ENCODE data around the gene YAP1.

YAP1 gene

DNA sequence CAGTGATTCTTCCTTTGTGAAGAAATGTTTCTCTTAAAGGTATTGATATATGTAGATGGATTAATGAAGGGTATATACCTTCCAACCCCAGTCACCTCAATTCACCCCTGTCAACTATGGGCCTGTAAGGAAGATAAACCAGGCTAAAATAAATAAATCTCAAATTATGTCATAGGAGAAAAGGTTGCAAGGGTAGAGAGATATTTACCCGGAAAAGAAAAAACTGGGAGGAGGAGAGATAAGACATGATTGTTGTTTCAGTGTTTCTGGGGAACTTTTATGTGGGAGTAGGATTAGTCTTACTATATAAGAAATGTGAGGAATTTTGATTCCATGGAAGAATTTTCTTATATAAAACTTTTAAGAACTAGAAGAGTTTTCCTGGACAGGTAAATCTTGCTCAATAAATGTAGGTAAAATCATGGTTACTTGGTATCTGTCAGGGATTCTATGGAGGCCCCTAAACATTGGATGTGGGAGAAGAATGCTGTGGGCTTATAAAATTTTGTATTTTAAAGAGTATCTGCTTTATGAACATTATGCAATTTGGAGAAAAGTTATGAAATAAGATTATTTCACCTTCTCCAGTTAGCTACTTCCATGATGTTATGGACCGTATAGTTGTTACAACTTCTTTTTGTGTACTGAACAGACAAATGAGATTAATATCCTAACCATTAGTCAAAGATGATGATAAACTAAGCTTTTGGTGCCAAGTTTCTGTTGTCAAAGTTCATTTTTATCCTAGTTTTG lies 6.4 kb downstream of the YAP1 start:
- DNase-seq (ENCODE audit: low read depth in 2 of 2): no peak

- DNase-seq (ENCODE audit: low read depth in 2 of 2): no peak
Observed at GRCh38 chr11:102117472-102118113, 7.3 kb downstream of the YAP1 start.

- no peak for DNase-seq (ENCODE audit: low read depth in 2 of 2)
Observed at GRCh38 chr11:102118937-102119336, 8.7 kb downstream of the YAP1 start.

- no peak for DNase-seq (ENCODE audit: low read depth in 2 of 2)
Observed at GRCh38 chr11:102119997-102120396, 9.8 kb downstream of the YAP1 start.

DNA sequence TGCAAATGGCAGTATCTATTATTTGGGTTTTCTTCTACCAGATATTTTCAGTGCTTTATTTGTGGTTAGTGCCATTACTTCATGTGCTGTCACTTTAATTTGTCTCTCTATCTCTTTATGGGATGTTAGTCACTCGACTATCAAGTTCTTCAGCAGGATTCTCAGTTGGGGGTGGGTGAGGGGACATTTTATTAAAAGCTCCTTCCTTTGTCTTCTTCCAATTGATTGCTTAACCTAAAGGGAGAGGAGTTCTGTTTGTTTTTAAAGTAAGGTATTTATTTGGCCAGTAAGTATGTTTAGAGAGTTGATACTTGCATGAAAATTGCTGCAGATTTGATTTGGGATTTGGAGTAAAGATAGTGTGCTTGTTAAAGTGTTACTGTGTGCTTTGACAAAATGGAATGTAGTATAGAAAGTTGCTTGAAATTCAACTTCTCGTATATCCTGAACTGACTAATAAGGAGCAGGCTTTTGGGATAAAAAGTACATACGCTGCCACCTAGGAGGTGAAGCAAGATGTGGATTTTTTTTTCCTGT lies 10.3 kb downstream of the YAP1 start:
- DNase-seq (ENCODE audit: low read depth in 2 of 2): no peak

- no peak for DNase-seq (ENCODE audit: low read depth in 2 of 2)
Observed at GRCh38 chr11:102121329-102121728, 11.1 kb downstream of the YAP1 start.

- DNase-seq (ENCODE audit: low read depth in 2 of 2): no peak
Observed at GRCh38 chr11:102134597-102134996, 24.4 kb downstream of the YAP1 start.

DNA sequence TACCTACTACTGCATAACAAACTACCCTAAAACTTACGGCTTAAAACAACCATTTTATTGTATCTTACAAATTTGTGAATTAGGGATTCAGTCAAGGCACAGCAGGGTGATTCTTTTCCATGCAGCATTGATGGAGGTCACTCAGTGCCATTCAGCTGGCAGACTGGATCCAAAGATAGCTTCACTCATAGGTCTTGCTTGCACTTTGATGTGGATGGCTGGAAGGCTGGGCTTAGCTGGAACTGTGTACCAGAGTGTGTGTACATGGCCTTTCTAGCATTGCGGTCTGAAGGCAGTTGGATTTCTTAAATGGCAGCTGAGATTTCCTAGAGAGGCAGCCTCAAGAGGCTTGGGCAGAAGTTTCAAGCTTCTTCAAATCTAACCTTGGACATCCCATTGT lies 25.0 kb downstream of the YAP1 start:
- DNase-seq (ENCODE audit: low read depth in 2 of 2): no peak

DNA sequence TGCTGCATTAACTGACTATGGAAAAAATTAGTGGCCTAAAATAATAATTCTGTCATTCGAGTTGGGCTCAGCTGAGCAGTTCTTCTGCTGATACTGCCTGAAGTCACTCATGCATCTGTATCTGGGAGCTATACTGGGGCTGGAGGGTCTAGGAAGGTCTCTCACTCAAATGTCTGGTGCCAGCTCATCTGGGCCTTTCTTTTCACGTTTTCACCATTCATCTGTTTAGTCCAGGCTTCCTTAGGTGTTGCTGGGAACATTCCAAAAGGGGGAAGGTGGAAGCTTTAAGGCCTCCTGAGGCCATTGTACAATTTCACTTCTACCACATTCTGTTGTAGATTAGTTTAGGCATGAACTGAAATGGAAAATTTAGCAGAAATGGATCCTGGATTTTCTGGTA lies 28.0 kb downstream of the YAP1 start:
- DNase-seq (ENCODE audit: low read depth in 2 of 2): no peak

- DNase-seq (ENCODE audit: low read depth in 2 of 2): no peak
Observed at GRCh38 chr11:102138670-102139069, 28.4 kb downstream of the YAP1 start.

DNA sequence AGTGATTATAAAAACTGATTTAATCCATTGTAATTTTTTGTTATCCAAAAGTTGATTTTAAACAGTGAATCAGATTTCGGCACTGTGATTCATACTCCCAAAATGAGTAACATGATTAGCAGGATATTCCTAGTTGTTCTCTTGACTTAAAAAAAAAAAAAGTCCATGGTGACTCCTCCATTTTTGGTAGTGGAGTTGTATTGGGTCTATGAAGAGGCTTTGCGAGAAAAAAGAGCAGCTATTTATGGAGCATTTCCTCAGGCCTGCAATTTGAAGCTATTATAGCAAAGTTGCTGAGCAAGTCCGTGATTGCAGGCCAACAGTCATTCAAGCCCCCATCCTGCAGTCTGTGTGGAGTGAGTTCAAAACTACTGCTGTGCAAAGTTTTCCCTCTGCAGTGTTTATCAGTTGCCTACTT lies 28.8 kb downstream of the YAP1 start:
- no peak for DNase-seq (ENCODE audit: low read depth in 2 of 2)

GRCh38 chr11:102142333-102142732 lies 32.1 kb downstream of the YAP1 start:
- DNase-seq (ENCODE audit: low read depth in 2 of 2): no peak

- DNase-seq (ENCODE audit: low read depth in 2 of 2): no peak
Observed at GRCh38 chr11:102143867-102144266, 33.6 kb downstream of the YAP1 start.

DNA sequence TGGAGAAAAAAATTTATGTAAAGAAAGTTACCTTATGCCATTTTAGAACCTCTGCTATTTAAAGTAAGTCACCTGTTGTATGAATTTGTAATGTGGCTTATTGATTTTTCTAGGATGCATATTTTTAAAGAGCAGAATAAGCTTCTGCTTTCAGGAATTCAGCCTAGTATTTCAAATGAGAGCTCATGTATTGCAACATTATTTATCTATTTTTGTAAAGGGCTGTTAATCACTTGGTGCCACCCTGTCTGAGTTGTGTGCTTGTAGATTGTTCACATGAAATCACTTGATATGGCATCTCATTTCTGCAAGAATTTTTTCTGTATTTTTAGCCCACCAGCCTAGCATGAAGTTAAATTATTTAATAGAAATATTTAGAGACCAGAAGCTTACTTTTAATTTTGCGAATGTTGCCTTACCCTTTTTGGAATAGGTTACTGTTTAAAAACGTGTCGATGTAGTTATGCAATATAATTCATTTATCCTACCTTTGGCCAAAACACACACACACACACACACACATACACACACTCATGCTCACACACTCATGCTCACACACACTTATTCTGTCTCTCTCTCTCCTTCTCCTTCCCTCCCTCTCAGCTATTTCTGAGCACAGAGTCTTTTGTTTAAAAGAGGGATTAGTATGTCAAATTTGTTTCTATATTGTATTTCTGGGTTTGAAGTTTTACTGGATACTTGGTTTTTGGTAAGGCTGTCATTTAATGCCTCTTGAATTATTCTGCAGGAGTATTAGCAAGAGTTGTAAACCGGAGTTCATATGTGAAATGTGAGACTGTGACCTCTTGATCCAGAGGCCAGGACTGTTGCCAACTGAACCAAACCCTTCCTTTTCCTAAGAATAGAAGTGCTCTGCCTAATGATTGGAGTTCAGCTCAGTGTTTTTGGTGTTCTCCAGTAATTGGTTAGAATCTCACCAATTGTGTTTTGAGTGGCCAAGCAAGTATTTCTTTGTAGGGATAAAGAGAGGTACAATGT lies 34.4 kb downstream of the YAP1 start:
- no peak for DNase-seq (ENCODE audit: low read depth in 2 of 2)

DNA sequence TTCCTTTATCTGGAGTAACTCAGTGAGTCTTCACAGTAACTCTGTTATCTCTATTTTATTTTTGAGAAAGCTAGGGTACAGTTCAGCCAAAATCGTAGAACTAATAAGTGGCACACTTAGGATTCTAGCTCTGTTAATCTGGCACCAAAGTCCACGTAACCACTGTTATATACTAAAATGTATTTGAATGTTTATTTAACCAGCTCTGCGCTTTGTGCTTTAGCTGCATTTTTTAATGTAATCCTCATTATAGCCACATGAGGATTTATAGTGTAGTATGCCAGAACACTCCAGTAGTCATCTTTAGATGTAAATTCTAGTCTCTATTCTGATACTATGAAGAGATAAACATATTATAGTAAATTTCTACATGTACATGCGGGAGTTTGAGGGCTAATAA lies 36.8 kb downstream of the YAP1 start:
- DNase-seq (ENCODE audit: low read depth in 2 of 2): no peak

GRCh38 chr11:102147632-102148031 lies 37.4 kb downstream of the YAP1 start:
- DNase-seq (ENCODE audit: low read depth in 2 of 2): no peak

- DNase-seq (ENCODE audit: low read depth in 2 of 2): no peak
Observed at GRCh38 chr11:102148059-102148458, 37.8 kb downstream of the YAP1 start.

DNA sequence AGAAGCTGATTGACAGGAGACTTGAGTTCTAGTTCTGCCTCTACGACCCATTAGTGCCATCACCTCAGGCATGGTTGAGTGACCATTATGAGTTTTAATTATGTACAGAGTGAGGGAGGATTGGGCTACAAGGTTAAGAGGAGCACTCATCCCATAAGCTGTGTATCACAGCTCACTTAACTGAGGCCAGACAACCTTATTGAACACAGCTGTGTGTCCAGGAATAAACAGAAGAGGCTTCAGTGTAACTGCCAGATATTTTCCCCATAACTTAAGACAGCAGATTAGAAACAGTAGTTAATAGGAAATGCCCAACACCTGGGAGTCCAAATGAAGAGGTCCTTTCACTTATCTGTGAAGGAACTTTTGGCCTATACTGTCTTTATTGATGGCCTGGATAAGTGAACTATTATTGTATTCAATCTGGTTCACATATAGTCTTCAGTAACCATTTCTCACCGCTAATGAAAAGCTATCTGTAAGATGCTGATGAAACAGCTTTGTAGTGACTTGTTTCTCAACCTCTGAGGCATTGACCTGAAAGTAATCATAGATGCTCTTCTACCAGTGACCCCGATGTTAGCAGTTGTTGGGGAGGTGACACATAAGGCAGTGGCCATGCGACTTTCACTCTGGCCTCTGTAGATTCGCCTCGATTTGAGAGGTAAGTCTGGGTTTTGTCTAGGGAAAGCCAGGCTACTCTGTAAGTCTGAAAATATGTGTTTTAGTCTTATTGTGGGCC lies 41.7 kb downstream of the YAP1 start:
- DNase-seq (ENCODE audit: low read depth in 2 of 2): no peak

DNA sequence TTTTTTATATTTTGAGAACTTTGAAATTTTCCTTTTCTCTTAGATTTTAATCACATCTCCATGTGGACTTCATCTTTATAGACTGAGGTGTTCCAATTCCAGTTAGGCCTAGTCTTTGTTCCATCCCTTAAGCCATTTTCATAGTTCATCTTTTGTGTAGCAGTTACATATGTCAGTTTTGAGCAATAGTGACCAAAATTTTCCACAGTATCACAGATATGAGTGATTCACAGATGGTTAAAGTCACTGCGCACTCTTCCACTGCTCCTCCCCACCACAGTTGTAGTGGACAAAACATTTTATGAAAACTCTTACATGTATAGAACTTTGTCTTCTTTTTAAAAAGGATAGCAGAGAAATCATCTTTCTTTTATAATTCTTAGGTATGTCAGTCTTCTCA lies 42.8 kb downstream of the YAP1 start:
- no peak for DNase-seq (ENCODE audit: low read depth in 2 of 2)

DNA sequence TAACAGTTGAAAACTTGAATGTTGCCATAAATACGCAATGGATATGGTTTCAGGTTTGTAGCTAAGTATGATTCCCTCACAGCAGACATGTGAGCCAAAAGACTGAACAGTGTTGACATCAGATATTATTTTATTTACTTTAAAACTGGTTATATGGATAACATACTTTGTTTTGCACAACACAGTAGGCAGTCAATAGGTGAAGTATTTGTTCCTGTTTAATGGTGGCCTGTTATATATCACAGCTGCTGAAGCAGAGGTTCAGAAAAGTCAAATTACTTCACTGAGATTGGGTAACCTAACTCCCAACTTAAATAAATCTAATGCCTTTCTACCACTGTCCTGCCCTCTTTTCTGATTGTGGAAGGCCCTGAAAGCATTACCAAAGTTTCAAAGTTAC lies 44.6 kb downstream of the YAP1 start:
- no peak for DNase-seq (ENCODE audit: low read depth in 2 of 2)

DNA sequence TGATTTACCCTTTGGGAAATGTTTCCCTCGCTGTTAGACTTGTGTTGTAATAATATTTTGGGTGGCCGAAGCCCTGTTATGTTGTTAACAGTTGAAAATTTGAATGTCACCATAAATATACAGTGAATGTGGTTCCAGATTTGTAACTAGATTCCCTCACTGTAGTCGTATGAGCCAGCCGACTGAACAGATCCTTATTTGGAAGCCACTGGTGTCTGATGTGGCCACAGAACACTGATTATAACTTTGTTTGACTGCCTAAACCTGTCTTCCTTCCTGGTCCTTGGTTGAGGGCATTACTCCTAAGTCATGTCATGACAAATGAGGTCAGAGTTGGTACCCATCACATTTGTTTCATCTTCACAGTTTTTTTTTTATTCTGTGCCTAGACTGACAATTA lies 45.4 kb downstream of the YAP1 start:
- no peak for DNase-seq (ENCODE audit: low read depth in 2 of 2)

All from stimulated activated CD8-positive, alpha-beta memory T cell treated with anti-CD3 and anti-CD28 coated beads, Interleukin-7, amount 100 ng/mL, for 1 hour (primary cell).